HepG2 (cell line): ENCODE results near the gene MAP3K1.

Experiments
- CTCF ChIP-seq: sonication (generic); formaldehyde crosslinking; IDR thresholded peaks from 2 replicates; pipeline ENCODE4 v1.5.0; 2020; ENCODE audit warnings: mild to moderate bottlenecking, missing genetic modification reagents, moderate library complexity
- FOSL1 ChIP-seq: sonication (generic); formaldehyde crosslinking; IDR thresholded peaks from 2 replicates; pipeline ENCODE4 v1.9.0; 2021; ENCODE audit warnings: missing genetic modification reagents, borderline replicate concordance

- TF ChIP-seq CTCF (CRISPR knock-in tag) = no peak
- TF ChIP-seq FOSL1 (CRISPR knock-in tag) = no peak
These were observed 14.1 kb upstream of the MAP3K1 start for GRCh38 chr5:56801256-56801655.
